Measurements from ENCODE around the gene PTTG1IP. TPM values are rescaled to one million over a fixed set of nuclear protein-coding genes. Genes with fewer than 3 reads are reported as not detected.
A peak's percentile ranks its signal among the peaks of the same experiment; 100 is the strongest.

The PTTG1IP gene
- total and polyA plus RNA-seq, 2 of the 13 experiments (the other 11 are each of a cell fraction or from before 2014, with no cell fraction given): 161 to 700 TPM

DNA sequence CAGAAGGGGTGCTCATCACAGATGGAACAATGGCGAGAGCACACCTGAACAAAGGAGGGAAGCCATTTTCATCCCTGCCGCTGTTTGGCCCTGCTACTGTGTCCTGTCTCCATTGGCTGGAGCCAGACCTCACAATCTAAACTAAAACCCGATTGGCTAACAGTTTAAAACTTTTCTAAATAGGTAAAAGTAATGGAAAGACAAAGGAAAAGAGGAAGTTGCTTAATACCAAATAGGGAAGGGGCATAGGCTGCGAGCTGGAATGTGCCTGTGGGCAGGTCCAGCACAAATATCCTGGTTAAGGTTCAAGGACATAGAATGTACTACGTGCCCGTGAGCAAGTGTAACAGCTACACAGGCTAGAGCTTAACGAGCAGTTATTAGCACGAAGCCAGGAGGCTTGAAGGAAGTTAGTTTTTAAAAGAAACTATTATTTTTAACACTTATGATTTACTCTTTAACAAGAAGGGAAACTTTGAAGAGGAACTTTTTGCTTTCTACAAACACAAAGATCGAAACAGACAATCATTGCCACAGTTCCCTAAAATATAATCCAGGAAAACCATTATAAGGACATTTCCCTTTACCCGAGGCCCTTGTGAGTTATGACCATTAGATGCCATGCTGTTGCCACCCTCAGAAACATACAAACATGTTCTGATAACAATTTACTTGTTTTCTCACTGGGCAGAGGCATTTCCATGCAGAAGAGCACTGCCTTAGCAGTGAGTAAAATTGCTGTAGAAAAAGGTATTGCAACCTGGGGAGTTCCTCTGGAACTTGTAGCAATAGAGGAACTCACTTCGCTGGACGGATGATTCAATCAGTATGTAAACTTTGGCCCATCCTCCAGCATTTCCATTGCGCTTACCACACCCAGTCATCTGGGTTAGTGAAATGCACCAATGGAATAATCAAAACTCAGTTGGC lies 4.8 kb upstream of the PTTG1IP start (continued):
- TF ChIP-seq ZNF142 (CRISPR knock-in tag; IDR thresholded peaks at IDR 0.05): no peak
- TF ChIP-seq MAZ (IDR thresholded peaks at IDR 0.05; ENCODE audit: borderline replicate concordance, low read depth, low read length): no peak
- TF ChIP-seq MAZ (CRISPR knock-in tag; IDR thresholded peaks at IDR 0.05; ENCODE audit: low read depth): no peak
- no peak for TF ChIP-seq LCORL (IDR thresholded peaks at IDR 0.05)
- peak; percentile 59; the same call in 1 of the 2 replicates for TF ChIP-seq LCORL (CRISPR knock-in tag; IDR thresholded peaks at IDR 0.05)
- no peak for TF ChIP-seq ZNF468 (CRISPR knock-in tag; IDR thresholded peaks at IDR 0.05)
- no peak; the same call in 1 of the 2 replicates for TF ChIP-seq ZNF589 (CRISPR knock-in tag; conservative IDR thresholded peaks at IDR 0.05)
- TF ChIP-seq ZC3H13 (CRISPR knock-in tag; IDR thresholded peaks at IDR 0.05): no peak
- TF ChIP-seq ZNF674 (CRISPR knock-in tag; IDR thresholded peaks at IDR 0.05; ENCODE audit: low read depth): no peak
- no peak for TF ChIP-seq ZNF333 (CRISPR knock-in tag; IDR thresholded peaks at IDR 0.05; ENCODE audit: borderline replicate concordance)
- no peak for TF ChIP-seq ZKSCAN1 (IDR thresholded peaks at IDR 0.05; ENCODE audit: low read length)
- TF ChIP-seq RFX3 (CRISPR knock-in tag; IDR thresholded peaks at IDR 0.05): no peak
- TF ChIP-seq, protein P1, sequence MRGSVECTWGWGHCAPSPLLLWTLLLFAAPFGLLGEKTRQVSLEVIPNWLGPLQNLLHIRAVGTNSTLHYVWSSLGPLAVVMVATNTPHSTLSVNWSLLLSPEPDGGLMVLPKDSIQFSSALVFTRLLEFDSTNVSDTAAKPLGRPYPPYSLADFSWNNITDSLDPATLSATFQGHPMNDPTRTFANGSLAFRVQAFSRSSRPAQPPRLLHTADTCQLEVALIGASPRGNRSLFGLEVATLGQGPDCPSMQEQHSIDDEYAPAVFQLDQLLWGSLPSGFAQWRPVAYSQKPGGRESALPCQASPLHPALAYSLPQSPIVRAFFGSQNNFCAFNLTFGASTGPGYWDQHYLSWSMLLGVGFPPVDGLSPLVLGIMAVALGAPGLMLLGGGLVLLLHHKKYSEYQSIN (CRISPR knock-in tag; IDR thresholded peaks at IDR 0.05; ENCODE audit: borderline replicate concordance): no peak
- no peak for TF ChIP-seq ATF5 (CRISPR knock-in tag; IDR thresholded peaks at IDR 0.05; ENCODE audit: low read depth)
- no peak for TF ChIP-seq ZNF772 (CRISPR knock-in tag; IDR thresholded peaks at IDR 0.05)
- no peak for TF ChIP-seq ZNF354B (CRISPR knock-in tag; IDR thresholded peaks at IDR 0.05)
- no peak for TF ChIP-seq ZNF678 (CRISPR knock-in tag; IDR thresholded peaks at IDR 0.05)
- TF ChIP-seq, protein P2, sequence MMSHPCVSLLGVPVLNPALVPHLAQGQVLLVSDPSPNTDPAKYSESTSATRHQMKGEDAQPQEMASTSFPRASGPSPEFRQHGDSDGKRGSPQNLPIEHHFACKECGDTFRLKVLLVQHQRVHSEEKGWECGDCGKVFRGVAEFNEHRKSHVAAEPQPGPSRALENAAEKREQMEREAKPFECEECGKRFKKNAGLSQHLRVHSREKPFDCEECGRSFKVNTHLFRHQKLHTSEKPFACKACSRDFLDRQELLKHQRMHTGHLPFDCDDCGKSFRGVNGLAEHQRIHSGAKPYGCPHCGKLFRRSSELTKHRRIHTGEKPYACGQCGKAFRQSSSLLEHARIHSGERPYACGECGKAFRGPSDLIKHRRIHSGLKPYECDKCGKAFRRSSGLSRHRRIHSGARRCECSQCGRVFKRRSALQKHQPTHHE (CRISPR knock-in tag; IDR thresholded peaks at IDR 0.05; ENCODE audit: borderline replicate concordance): no peak
- TF ChIP-seq NCOR1 (IDR thresholded peaks at IDR 0.05; ENCODE audit: borderline replicate concordance, low read length): peak; percentile 69; the same call in 1 of the 2 replicates
- no peak for TF ChIP-seq RFX5 (IDR thresholded peaks at IDR 0.05; ENCODE audit: low read depth, low read length)

Data from HepG2 (cell line).